HCT116 (cell line): ENCODE data around the gene ERN1. TPM values are rescaled to one million over a fixed set of nuclear protein-coding genes. Genes with fewer than 3 reads are reported as not detected.

Source experiments
- ATAC-seq: fragments of 200-7000 bp; cut with Tn5 transposase; 2 replicates; pipeline ENCODE4 v1.9.1; 2020; ENCODE audit warnings: mild to moderate bottlenecking, moderate library complexity
- BruUV-seq: library from RNA; stranded (reverse); fragments of 400-500 nt; replicated peaks from 2 replicates; lab custom pipeline; 2021; lab: Mats Ljungman, UMichigan
- CTCF ChIA-PET: fragments of 300-600 bp; sonication (Branson Sonifier 250); formaldehyde crosslinking; loops from one replicate; lab custom pipeline; 2021; ENCODE audit warnings: antibody characterized with exemption; lab: Charles Lee
- POLR2A ChIA-PET: fragments of 300-600, 350-600 bp; sonication (Branson Sonifier 250); formaldehyde crosslinking; loops from one replicate; lab custom pipeline; 2021; ENCODE audit warnings: antibody characterized with exemption; lab: Charles Lee
- RAD21 ChIA-PET, 2 experiments: fragments of 300-600 bp; sonication (Branson Sonifier 250); formaldehyde crosslinking; loops; one replicate each; lab custom pipeline; 2023; ENCODE audit warnings: low total read pairs in 2 of 2; ENCODE audit not compliant: uncharacterized antibody in 2 of 2, unreplicated experiment in 2 of 2, low non-redundant PET in 1 of 2; lab: Charles Lee
- DNase-seq: peaks from one replicate; pipeline ENCODE4 v3.0.0-alpha.2; 2010; ENCODE audit warnings: low read depth, low spot score
- H2AFZ ChIP-seq: fragments of 200-600 bp; shearing (Covaris generic), sonication (generic); 2 replicates; pipeline ENCODE4 v1.6.1; 2017; ENCODE audit warnings: low read depth, mixed run types, mixed read lengths, antibody characterized with exemption, low read length; ENCODE audit not compliant: poor library complexity, severe bottlenecking
- H3K27ac ChIP-seq: 2 replicates; pipeline ENCODE4 v1.5.1; 2012; ENCODE audit warnings: low read depth, low read length
- H3K27me3 ChIP-seq: fragments of 200-600 bp; sonication (generic); 2 replicates; pipeline ENCODE4 v1.6.1; 2016; ENCODE audit warnings: mixed run types, low read length, mixed read lengths; ENCODE audit not compliant: insufficient read depth
- H3K36me3 ChIP-seq, 2 experiments: fragments of 200-500 bp in 1 of 2; fragments of 200-600 bp in 1 of 2; sonication (Bioruptor generic) in 1 of 2; sonication (generic) in 1 of 2; 2 replicates each; pipeline versions ENCODE4 v1.5.1 to v1.6.1; 2014 to 2016; ENCODE audit warnings: low read length in 2 of 2, inconsistent platforms in 1 of 2, mixed read lengths in 1 of 2, mixed run types in 1 of 2; ENCODE audit not compliant: insufficient read depth in 2 of 2, control insufficient read depth in 1 of 2
- H3K4me1 ChIP-seq, 2 experiments: fragments of 200-600 bp in 1 of 2; sonication (generic) in 1 of 2; 2 replicates each; pipeline versions ENCODE4 v1.5.1 to v1.6.1; 2012 to 2017; ENCODE audit warnings: low read length in 2 of 2, inconsistent platforms in 1 of 2, mild to moderate bottlenecking in 1 of 2, mixed read lengths in 1 of 2, mixed run types in 1 of 2, moderate library complexity in 1 of 2; ENCODE audit not compliant: insufficient read depth in 2 of 2, control insufficient read depth in 1 of 2
- H3K4me2 ChIP-seq: fragments of 200-600 bp; sonication (generic); 2 replicates; pipeline ENCODE4 v1.6.1; 2017; ENCODE audit warnings: mixed run types, low read length, mixed read lengths
- H3K4me3 ChIP-seq, 2 experiments: fragments of 200-600 bp in 1 of 2; sonication (generic) in 1 of 2; replicated peaks in 1 of 2; 2 replicates each; pipeline ENCODE4 v1.5.1; 2011 to 2016; ENCODE audit warnings: low read length in 2 of 2, control low read depth in 1 of 2, low read depth in 1 of 2, mild to moderate bottlenecking in 1 of 2, mixed read lengths in 1 of 2, mixed run types in 1 of 2
- H3K79me2 ChIP-seq: fragments of 200-600 bp; sonication (generic); 2 replicates; pipeline ENCODE4 v1.6.1; 2017; ENCODE audit warnings: mild to moderate bottlenecking, mixed run types, low read length, moderate library complexity, mixed read lengths; ENCODE audit not compliant: insufficient read depth
- H3K9ac ChIP-seq: fragments of 200-600 bp; sonication (generic); 2 replicates; pipeline ENCODE4 v1.6.1; 2016; ENCODE audit warnings: low read length, mixed read lengths
- H3K9me2 ChIP-seq: fragments of 200-600 bp; sonication (generic), shearing (Covaris generic); 2 replicates; pipeline ENCODE4 v1.6.1; 2017; ENCODE audit warnings: mixed run types, mild to moderate bottlenecking, moderate library complexity; ENCODE audit not compliant: insufficient read depth
- H3K9me3 ChIP-seq, 2 experiments: fragments of 200-500 bp in 1 of 2; fragments of 200-600 bp in 1 of 2; sonication (Bioruptor generic) in 1 of 2; sonication (generic) in 1 of 2; 2 replicates each; pipeline ENCODE4 v1.6.1; 2014 to 2017; ENCODE audit warnings: low read length in 2 of 2, mixed read lengths in 2 of 2, inconsistent platforms in 1 of 2, low read depth in 1 of 2, mild to moderate bottlenecking in 1 of 2, mixed run types in 1 of 2, moderate library complexity in 1 of 2; ENCODE audit not compliant: control insufficient read depth in 1 of 2, insufficient read depth in 1 of 2
- H4K20me1 ChIP-seq: fragments of 200-600 bp; sonication (generic), shearing (Covaris generic); 2 replicates; pipeline ENCODE4 v1.6.1; 2017; ENCODE audit warnings: mixed run types, mild to moderate bottlenecking, moderate library complexity; ENCODE audit not compliant: insufficient read depth
- CBX3 ChIP-seq: IDR thresholded peaks from 2 replicates; pipeline ENCODE4 v1.6.1; 2012; ENCODE audit warnings: low read depth
- CEBPB ChIP-seq: IDR thresholded peaks from 2 replicates; pipeline ENCODE4 v1.6.1; 2012; ENCODE audit warnings: low read depth
- ELF1 ChIP-seq: IDR thresholded peaks from 2 replicates; pipeline ENCODE4 v1.6.1; 2012; ENCODE audit warnings: low read depth, borderline replicate concordance
- EZH2 ChIP-seq: fragments of 200-600 bp; sonication (generic); IDR thresholded peaks from 2 replicates; pipeline ENCODE4 v1.6.1; 2017; ENCODE audit warnings: antibody characterized with exemption, mixed run types
- EZH2phosphoT487 ChIP-seq: fragments of 200-600 bp; IDR thresholded peaks from 2 replicates; pipeline ENCODE4 v1.6.1; 2018; ENCODE audit warnings: antibody characterized with exemption, borderline replicate concordance
- FOSL1 ChIP-seq: IDR thresholded peaks from 2 replicates; pipeline ENCODE4 v1.6.1; 2012; ENCODE audit warnings: low read depth
- JUND ChIP-seq: IDR thresholded peaks from 2 replicates; pipeline ENCODE4 v1.6.1; 2012
- POLR2A ChIP-seq: IDR thresholded peaks from 2 replicates; pipeline ENCODE4 v1.7.0; 2011; ENCODE audit warnings: borderline replicate concordance; ENCODE audit not compliant: insufficient read depth, insufficient read length; ENCODE audit errors: extremely low read depth
- POLR2AphosphoS5 ChIP-seq: IDR thresholded peaks from 2 replicates; pipeline ENCODE4 v1.6.1; 2011; ENCODE audit warnings: mild to moderate bottlenecking, low read depth, low read length, moderate library complexity
- RAD21 ChIP-seq: IDR thresholded peaks from 2 replicates; pipeline ENCODE4 v1.6.1; 2012; ENCODE audit warnings: low read depth, mild to moderate bottlenecking
- REST ChIP-seq: IDR thresholded peaks from 2 replicates; pipeline ENCODE4 v1.6.1; 2012; ENCODE audit warnings: low read depth
- SP1 ChIP-seq: IDR thresholded peaks from 2 replicates; pipeline ENCODE4 v1.6.1; 2012; ENCODE audit warnings: low read depth
- SRF ChIP-seq: IDR thresholded peaks from 2 replicates; pipeline ENCODE4 v1.6.1; 2012; ENCODE audit warnings: low read depth
- TCF7L2 ChIP-seq: IDR thresholded peaks from 2 replicates; pipeline ENCODE4 v1.7.0; 2011; ENCODE audit warnings: borderline replicate concordance, inconsistent platforms; ENCODE audit not compliant: insufficient read depth, insufficient read length; ENCODE audit errors: extremely low read depth
- intact Hi-C: fragments of 100-400 bp; cut with micrococcal nuclease; formaldehyde crosslinking; loops from 2 replicates; pipeline ENCODE4 v1.10.0; 2022
- total RNA-seq: library from RNA; stranded (reverse); gene quantifications from one replicate; pipeline ENCODE4 v1.2.1, GENCODE V29; 2021; ENCODE audit not compliant: unreplicated experiment
- TF ChIP-seq, protein P1 (sequence below): IDR thresholded peaks from 2 replicates; pipeline ENCODE4 v1.6.1; 2011; ENCODE audit warnings: mild to moderate bottlenecking, low read length, moderate library complexity; ENCODE audit not compliant: insufficient replicate concordance; ENCODE audit errors: extremely low read depth
- TF ChIP-seq, protein P2 (sequence below): IDR thresholded peaks from 2 replicates; pipeline ENCODE4 v1.6.1; 2012
- TF ChIP-seq, protein P3 (sequence below): IDR thresholded peaks from 2 replicates; pipeline ENCODE4 v1.6.1; 2012

The ERN1 gene
- total RNA-seq, 1 experiment from 2014 or later: 28.2 TPM

DNA sequence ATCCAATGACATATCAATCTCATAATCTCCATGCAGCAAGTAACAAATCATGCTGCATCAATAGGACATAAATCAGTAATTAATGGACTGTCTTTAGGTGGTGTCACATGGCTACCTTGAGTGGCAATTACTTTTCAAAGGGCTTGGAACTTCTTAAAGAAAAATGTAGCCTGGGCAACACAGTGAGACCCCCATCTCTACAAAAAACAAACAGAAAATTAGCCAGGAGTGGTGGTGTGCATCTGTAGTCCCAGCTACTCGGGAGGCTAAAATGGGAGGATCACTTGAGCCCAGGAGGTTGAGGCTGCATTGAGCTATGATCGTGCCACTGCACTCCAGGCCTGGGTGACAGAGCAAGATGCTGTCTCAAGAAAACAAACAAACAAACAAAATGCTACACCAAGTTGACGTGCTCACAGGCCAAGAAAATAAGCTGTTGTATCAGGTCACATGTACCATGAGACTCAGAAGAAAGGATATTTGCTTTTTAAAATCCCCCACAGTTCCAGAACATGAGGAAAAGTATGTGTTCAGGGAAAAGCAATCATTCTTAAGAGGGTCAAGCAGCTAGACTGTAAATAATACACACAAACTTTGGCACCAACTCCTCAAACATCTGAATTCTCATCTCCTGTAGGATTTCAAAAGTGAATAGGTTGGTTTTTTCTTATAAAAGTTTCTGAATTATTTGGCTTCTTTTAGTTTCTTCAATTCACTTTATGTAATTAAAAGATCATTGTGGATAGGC is 23.8 kb upstream of the ERN1 start:
- TF ChIP-seq SRF (no peak), CBX3 (no peak), REST (no peak), FOSL1 (no peak), POLR2AphosphoS5 (no peak), TCF7L2 (no peak), EZH2phosphoT487 (no peak), ELF1 (no peak), EZH2 (no peak), SP1 (no peak), RAD21 (no peak), JUND (no peak), CEBPB (no peak), POLR2A (no peak)
- TF ChIP-seq, protein P1, sequence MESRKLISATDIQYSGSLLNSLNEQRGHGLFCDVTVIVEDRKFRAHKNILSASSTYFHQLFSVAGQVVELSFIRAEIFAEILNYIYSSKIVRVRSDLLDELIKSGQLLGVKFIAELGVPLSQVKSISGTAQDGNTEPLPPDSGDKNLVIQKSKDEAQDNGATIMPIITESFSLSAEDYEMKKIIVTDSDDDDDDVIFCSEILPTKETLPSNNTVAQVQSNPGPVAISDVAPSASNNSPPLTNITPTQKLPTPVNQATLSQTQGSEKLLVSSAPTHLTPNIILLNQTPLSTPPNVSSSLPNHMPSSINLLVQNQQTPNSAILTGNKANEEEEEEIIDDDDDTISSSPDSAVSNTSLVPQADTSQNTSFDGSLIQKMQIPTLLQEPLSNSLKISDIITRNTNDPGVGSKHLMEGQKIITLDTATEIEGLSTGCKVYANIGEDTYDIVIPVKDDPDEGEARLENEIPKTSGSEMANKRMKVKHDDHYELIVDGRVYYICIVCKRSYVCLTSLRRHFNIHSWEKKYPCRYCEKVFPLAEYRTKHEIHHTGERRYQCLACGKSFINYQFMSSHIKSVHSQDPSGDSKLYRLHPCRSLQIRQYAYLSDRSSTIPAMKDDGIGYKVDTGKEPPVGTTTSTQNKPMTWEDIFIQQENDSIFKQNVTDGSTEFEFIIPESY: no peak
- TF ChIP-seq, protein P2, sequence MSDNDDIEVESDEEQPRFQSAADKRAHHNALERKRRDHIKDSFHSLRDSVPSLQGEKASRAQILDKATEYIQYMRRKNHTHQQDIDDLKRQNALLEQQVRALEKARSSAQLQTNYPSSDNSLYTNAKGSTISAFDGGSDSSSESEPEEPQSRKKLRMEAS: no peak
- TF ChIP-seq, protein P3, sequence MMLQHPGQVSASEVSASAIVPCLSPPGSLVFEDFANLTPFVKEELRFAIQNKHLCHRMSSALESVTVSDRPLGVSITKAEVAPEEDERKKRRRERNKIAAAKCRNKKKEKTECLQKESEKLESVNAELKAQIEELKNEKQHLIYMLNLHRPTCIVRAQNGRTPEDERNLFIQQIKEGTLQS: no peak
- TF ChIP-seq, all 23 proteins: peak for 0
- no peaks in the 10 kb centered on the region for H3K9me2 ChIP-seq
- intact Hi-C loops: no loop called here
- H3K4me3 ChIP-seq: no peak overlapping the region
- H4K20me1 ChIP-seq: no peaks in the 10 kb centered on the region
- H3K9ac ChIP-seq: no peak overlapping the region
- ATAC-seq: no peak
- peaks cover 0 to 10% of the 10 kb centered on the region in 2 experiments; a peak in 2 of 4 replicates for H3K36me3 ChIP-seq
- H3K79me2 ChIP-seq: no peaks in the 10 kb centered on the region
- ChIA-PET CTCF (interaction anchor here (2.4 kb wide), 1 partner anchor 128 kb away, joined by 7 read pairs; no protein-coding TSS in a partner anchor), RAD21 (no interaction called here), POLR2A (interaction anchor here (0.5 kb wide), 1 partner anchor 79 kb away, joined by 3 read pairs; no protein-coding TSS in a partner anchor)
- no peak overlapping the region for H2AFZ ChIP-seq
- no peaks in the 10 kb centered on the region for H3K27me3 ChIP-seq
- BruUV-seq: no TSS peak
- DNase-seq: no peak
- no peaks in the 10 kb centered on the region for H3K9me3 ChIP-seq
- no peak overlapping the region for H3K4me2 ChIP-seq
- H3K27ac ChIP-seq: no peak overlapping the region
- peaks cover 7 to 15% of the 10 kb centered on the region in 2 experiments; a peak in 2 of 4 replicates for H3K4me1 ChIP-seq
